Stimulated activated naive B cell treated with anti-CD40 and anti-IgM and Interleukin-4, amounts not matched to agents 10 μg/mL and 1 μg/mL and 100 μg/mL, for 72 hours (primary cell): ENCODE data around the gene LRRK1.

Source experiments
- ATAC-seq, 2 donors: fragments of 150-1000 bp; cut with Tn5 transposase; replicated peaks; 2 replicates each; pipeline ENCODE4 v1.10.0; 2021; ENCODE audit warnings: moderate library complexity in 1 of 2
- DNase-seq: peaks from one replicate; pipeline ENCODE4 v3.0.0; 2021
- H3K27ac Mint-ChIP-seq: one replicate; pipeline ENCODE4 v1.8.0; 2022; ENCODE audit warnings: mild to moderate bottlenecking, mixed read lengths
- H3K27me3 Mint-ChIP-seq, 2 donors: one replicate each; pipeline ENCODE4 v1.8.0; 2022; ENCODE audit warnings: mixed read lengths in 2 of 2
- H3K36me3 Mint-ChIP-seq, 2 donors: one replicate each; pipeline ENCODE4 v1.8.0; 2022; ENCODE audit warnings: mixed read lengths in 2 of 2, mild to moderate bottlenecking in 1 of 2
- H3K4me1 Mint-ChIP-seq, 2 donors: one replicate each; pipeline ENCODE4 v1.8.0; 2022; ENCODE audit warnings: mixed read lengths in 2 of 2, mild to moderate bottlenecking in 1 of 2
- H3K4me3 Mint-ChIP-seq, 2 donors: one replicate each; pipeline ENCODE4 v1.8.0; 2022; ENCODE audit warnings: mild to moderate bottlenecking in 2 of 2, mixed read lengths in 2 of 2, moderate library complexity in 1 of 2
- H3K9me3 Mint-ChIP-seq, 2 donors: one replicate each; pipeline ENCODE4 v1.8.0; 2022; ENCODE audit warnings: mixed read lengths in 2 of 2, mild to moderate bottlenecking in 1 of 2

Gene LRRK1

DNA sequence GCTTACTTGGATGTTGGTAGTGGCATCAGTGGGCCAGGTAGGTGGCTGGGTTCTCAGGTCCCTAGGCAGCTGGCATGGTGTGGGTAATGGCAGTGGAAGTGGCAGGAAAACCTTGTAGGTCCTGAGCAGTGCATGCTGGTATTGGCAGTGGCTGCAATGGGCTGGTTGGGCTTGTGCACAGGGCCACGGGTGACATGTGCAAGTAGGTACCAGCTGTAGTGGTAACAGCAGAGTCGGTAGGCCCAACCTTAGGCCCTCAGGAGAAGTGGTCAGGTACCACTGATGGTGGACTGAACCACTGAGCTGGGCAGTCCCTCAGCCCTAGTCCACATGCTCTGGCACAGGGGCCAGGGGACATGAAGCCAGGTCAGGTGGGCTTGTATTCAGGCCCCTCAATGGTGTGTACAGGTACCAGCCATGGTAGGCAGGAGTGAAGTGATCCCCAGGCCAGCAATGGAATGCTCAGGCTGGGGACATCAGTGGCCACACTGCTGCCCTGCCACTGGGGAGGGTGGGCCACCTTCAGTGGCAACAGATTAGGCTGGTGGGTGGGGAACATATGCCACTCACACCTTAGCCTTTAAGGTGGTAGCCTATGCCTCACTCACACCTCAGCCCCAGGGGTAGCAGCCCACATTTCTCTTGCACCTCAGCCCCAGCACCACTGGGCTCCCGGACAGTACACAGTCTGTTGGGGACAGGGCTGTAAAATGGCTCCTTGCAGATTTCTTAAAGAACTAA lies 118.1 kb downstream of the LRRK1 start:
- H3K27me3 Mint-ChIP-seq, result no peaks in the 10 kb centered on the region
- H3K27ac Mint-ChIP-seq, result no peak overlapping the region
- DNase-seq (no peak), ATAC-seq (no peak)
- peaks cover 10 to 15% of the 10 kb centered on the region in 2 donors for H3K9me3 Mint-ChIP-seq
- H3K36me3 Mint-ChIP-seq, result peaks cover 63 to 81% of the 10 kb centered on the region in 2 donors
- H3K4me3 Mint-ChIP-seq, result no peak overlapping the region
- H3K4me1 Mint-ChIP-seq, result peaks cover 19 to 41% of the 10 kb centered on the region in 2 donors

- Mint-ChIP-seq H3K27me3 (no peaks in the 10 kb centered on the region), H3K9me3 (peaks cover 10 to 15% of the 10 kb centered on the region in 2 donors), H3K4me3 (no peak overlapping the region), H3K4me1 (peaks cover 16 to 36% of the 10 kb centered on the region in 2 donors), H3K36me3 (peaks cover 65 to 82% of the 10 kb centered on the region in 2 donors), H3K27ac (no peak overlapping the region)
- DNase-seq, result no peak
- no peak for ATAC-seq
Observed at GRCh38 chr15:101038327-101039003, 119.3 kb downstream of the LRRK1 start.

DNA sequence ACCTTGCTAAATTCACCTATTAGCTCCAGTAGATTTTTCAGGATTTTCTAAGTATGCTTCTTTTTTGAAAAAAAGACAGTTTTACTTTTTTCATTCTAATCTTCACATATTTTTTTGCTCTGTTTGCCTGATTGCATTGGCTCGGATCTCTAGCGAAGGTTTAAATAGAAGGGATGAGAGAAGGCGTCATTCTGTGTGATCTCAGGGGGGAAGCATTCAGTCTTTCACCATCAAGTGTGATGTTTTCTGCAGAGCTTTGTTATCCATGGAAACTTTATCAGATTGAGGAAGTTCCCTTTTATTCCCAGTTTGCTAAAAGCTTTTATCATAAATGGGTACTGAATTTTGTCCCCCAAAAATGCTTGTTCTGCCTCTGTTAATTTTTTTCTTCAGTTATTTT lies 120.3 kb downstream of the LRRK1 start:
- peaks cover 61 to 79% of the 10 kb centered on the region in 2 donors for H3K36me3 Mint-ChIP-seq
- H3K27me3 Mint-ChIP-seq, result no peaks in the 10 kb centered on the region
- peaks cover 11 to 26% of the 10 kb centered on the region in 2 donors for H3K4me1 Mint-ChIP-seq
- no peak overlapping the region for H3K4me3 Mint-ChIP-seq
- H3K9me3 Mint-ChIP-seq, result peaks cover 6 to 12% of the 10 kb centered on the region in 2 donors
- ATAC-seq, result no peak
- no peak overlapping the region for H3K27ac Mint-ChIP-seq
- no peak for DNase-seq

GRCh38 chr15:101042320-101042719 lies 123.2 kb downstream of the LRRK1 start:
- H3K27ac Mint-ChIP-seq, result no peak overlapping the region
- peaks cover 2 to 10% of the 10 kb centered on the region in 2 donors for H3K4me1 Mint-ChIP-seq
- no peak for DNase-seq
- H3K4me3 Mint-ChIP-seq, result no peak overlapping the region
- no peak for ATAC-seq
- H3K36me3 Mint-ChIP-seq, result peaks cover 68 to 82% of the 10 kb centered on the region in 2 donors
- H3K9me3 Mint-ChIP-seq, result peaks cover 0 to 4% of the 10 kb centered on the region in 2 donors
- no peaks in the 10 kb centered on the region for H3K27me3 Mint-ChIP-seq

GRCh38 chr15:101043011-101043410 lies 123.9 kb downstream of the LRRK1 start:
- H3K27ac Mint-ChIP-seq, result no peak overlapping the region
- peaks cover 2 to 12% of the 10 kb centered on the region in 2 donors for H3K4me1 Mint-ChIP-seq
- DNase-seq (no peak), ATAC-seq (no peak)
- no peaks in the 10 kb centered on the region for H3K27me3 Mint-ChIP-seq
- peaks cover 0 to 4% of the 10 kb centered on the region in 2 donors for H3K9me3 Mint-ChIP-seq
- H3K36me3 Mint-ChIP-seq, result peaks cover 70 to 84% of the 10 kb centered on the region in 2 donors
- H3K4me3 Mint-ChIP-seq, result no peak overlapping the region

DNA sequence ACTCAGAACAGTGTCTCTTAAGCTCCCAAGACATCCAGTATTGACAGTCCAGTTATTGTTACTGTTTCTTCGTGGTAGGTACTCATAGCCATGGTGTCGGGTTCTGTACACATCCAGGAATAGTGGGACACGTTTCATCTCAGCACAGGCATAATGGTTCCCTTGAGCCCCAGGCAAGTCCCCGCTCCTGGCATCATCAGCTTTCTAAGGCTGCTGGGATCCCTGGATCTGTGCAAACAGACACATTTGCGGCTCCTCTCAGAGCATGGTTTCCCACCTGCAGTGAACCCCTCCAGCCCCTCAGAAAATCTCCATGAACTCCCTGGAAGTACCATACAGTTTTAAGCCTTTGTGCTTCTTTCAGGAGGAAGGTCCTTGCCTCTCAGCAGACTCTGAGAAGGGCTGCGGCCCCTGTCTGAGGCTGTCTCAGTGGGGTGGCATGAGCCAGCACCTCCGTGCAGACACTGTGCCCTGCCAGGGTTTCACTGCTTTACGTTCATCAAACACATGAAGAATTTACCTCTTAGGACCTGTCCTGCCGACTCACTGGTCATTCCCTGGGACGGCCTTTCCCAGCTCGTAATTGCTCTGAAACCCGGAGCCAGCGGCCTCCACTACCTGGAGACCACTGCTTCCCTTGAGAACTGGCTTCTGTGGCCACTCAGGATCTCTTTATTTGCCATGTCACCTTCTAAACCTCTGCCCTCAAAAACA lies 124.9 kb downstream of the LRRK1 start:
- ATAC-seq (no peak), DNase-seq (no peak)
- Mint-ChIP-seq H3K27ac (no peak overlapping the region), H3K4me1 (peaks cover 2 to 12% of the 10 kb centered on the region in 2 donors), H3K4me3 (no peak overlapping the region), H3K36me3 (peaks cover 68 to 86% of the 10 kb centered on the region in 2 donors), H3K27me3 (no peaks in the 10 kb centered on the region), H3K9me3 (peaks cover 0 to 4% of the 10 kb centered on the region in 2 donors)

GRCh38 chr15:101044625-101045235 lies 125.6 kb downstream of the LRRK1 start:
- Mint-ChIP-seq H3K27me3 (no peaks in the 10 kb centered on the region), H3K9me3 (peaks cover 0 to 4% of the 10 kb centered on the region in 2 donors), H3K4me3 (no peak overlapping the region), H3K27ac (no peak overlapping the region), H3K4me1 (peaks cover 2 to 12% of the 10 kb centered on the region in 2 donors), H3K36me3 (peaks cover 70 to 86% of the 10 kb centered on the region in 2 donors)
- ATAC-seq (no peak), DNase-seq (no peak)

DNA sequence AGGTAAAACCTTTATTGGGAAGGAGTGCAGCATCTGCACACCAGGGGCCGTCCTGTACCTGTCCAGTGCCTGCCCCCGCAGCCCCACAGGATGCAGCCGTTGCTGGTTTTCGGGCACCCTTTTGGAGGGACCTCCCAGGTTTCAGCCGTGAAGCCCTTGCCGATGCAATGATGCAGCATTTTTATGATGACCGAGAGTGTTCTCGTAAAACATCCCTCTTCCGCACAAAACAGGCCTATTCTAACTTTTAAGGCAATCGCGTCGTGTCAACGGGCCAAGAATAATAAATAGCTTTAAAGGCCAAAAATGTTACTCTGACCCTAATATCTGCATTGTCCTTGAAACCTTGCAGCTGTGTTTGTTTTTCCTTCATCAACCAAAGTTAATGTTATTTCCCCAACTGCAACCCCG lies 126.1 kb downstream of the LRRK1 start:
- DNase-seq (no peak), ATAC-seq (no peak)
- Mint-ChIP-seq H3K4me3 (no peak overlapping the region), H3K36me3 (peaks cover 75 to 86% of the 10 kb centered on the region in 2 donors), H3K27ac (no peak overlapping the region), H3K27me3 (no peaks in the 10 kb centered on the region), H3K9me3 (peaks cover 0 to 4% of the 10 kb centered on the region in 2 donors), H3K4me1 (peaks cover 2 to 12% of the 10 kb centered on the region in 2 donors)

DNA sequence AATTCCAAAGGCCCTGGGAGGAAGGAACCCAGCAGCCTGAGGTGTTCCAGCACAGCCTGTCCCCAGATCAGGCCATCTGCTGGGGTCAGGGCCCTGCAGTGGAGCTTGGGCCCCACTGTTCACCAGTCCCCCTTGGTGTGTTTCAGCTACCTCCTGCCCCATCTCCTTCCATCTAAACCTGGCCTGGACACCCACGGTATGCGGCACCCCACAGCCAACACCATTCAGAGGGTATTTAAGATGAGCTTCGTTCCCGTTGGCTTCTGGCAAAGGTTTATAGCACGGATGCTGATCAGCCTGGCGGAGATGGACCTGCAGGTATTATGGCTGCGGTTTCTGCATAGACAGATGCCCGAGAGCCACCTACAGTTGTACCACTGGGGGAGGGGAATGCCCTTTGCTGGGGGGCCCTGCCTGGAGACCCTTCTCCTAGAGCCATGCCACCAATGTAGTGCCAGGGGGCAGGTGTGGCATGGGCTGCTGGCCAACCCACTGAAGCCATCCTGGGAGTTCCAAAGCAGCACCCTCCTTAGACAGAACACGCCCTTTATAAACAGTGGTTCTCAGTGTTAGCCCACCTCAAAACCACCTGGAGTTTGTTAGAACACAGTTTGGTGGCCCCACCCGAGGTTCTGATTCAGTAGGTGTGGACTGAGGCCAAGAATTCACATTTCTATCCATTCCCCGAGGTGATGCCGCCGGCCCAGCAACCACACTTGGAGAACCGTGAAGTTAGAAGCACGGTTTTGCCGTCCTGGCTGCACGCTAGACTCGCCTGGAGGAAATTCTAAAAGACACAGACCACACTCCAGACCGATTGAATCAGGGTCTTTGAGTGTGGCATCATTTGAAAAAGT lies 126.9 kb downstream of the LRRK1 start:
- ATAC-seq (no peak), DNase-seq (no peak)
- Mint-ChIP-seq H3K36me3 (peaks cover 72 to 83% of the 10 kb centered on the region in 2 donors), H3K27me3 (no peaks in the 10 kb centered on the region), H3K27ac (no peak overlapping the region), H3K4me1 (peaks cover 2 to 12% of the 10 kb centered on the region in 2 donors), H3K4me3 (no peak overlapping the region), H3K9me3 (peaks cover 0 to 2% of the 10 kb centered on the region in 2 donors)

GRCh38 chr15:101046826-101047225 lies 127.7 kb downstream of the LRRK1 start:
- ATAC-seq (peak; percentile 27 to 57), DNase-seq (no peak)
- H3K36me3 Mint-ChIP-seq, result peaks cover 67 to 82% of the 10 kb centered on the region in 2 donors
- no peaks in the 10 kb centered on the region for H3K27me3 Mint-ChIP-seq
- no peak overlapping the region for H3K4me3 Mint-ChIP-seq
- peaks cover 2 to 12% of the 10 kb centered on the region in 2 donors for H3K4me1 Mint-ChIP-seq
- H3K9me3 Mint-ChIP-seq, result no peaks in the 10 kb centered on the region
- H3K27ac Mint-ChIP-seq, result no peak overlapping the region

DNA sequence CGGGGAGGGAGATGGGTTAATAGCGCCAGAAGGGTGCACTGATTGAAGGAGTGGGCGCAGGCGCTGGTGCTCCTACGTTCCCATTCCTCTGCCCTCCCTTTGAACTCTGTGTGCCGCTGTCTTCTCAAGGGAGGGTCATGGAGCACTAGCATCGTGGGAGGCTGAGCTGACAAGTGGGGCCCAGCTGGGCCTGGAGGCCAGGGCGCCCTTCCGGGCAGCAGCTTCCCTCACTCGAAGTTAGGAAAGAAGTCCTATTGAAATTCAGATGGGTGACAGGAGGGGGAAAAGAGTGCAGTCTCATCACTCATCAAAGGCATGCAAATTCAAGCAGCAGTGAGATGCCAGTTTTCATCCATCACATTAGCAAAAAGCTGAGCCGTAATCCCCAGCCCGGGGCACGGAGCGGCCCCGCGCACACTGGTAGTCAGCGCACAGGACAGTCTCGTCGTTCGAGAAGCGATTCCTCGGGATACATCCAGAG lies 128.2 kb downstream of the LRRK1 start:
- Mint-ChIP-seq H3K4me3 (peak overlapping the region in 1 of 2 donors; percentile 46), H3K4me1 (peaks cover 2 to 12% of the 10 kb centered on the region in 2 donors), H3K27me3 (no peaks in the 10 kb centered on the region), H3K36me3 (peaks cover 66 to 81% of the 10 kb centered on the region in 2 donors), H3K27ac (no peak overlapping the region), H3K9me3 (no peaks in the 10 kb centered on the region)
- DNase-seq (no peak), ATAC-seq (no peak)

DNA sequence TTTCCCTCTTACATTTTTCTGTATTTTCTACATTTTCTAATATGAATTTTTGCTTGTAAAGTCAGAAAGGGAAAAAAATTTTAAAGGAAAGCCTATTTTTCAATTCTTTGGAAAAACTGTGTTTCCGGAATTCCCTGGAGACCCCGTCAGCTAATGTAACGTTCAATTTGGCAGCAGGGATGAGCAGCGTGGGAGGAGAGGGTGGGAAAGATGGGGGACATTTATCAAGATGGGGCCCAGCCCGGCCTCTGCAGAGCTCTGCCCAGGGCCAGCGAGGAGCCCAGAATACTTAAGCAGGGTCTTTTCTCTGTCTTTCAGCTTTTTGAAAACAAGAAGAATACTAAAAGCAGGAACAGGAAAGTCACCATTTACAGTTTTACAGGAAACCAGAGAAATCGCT lies 129.0 kb downstream of the LRRK1 start:
- Mint-ChIP-seq H3K9me3 (no peaks in the 10 kb centered on the region), H3K27ac (no peak overlapping the region), H3K4me3 (no peak overlapping the region), H3K36me3 (peaks cover 63 to 75% of the 10 kb centered on the region in 2 donors), H3K4me1 (peaks cover 2 to 12% of the 10 kb centered on the region in 2 donors), H3K27me3 (no peaks in the 10 kb centered on the region)
- DNase-seq, result no peak
- ATAC-seq, result no peak

GRCh38 chr15:101048581-101049030 lies 129.4 kb downstream of the LRRK1 start:
- Mint-ChIP-seq H3K27ac (no peak overlapping the region), H3K4me1 (peaks cover 2 to 12% of the 10 kb centered on the region in 2 donors), H3K9me3 (no peaks in the 10 kb centered on the region), H3K27me3 (no peaks in the 10 kb centered on the region), H3K4me3 (no peak overlapping the region), H3K36me3 (peaks cover 64 to 72% of the 10 kb centered on the region in 2 donors)
- DNase-seq (no peak), ATAC-seq (no peak)
